GM12878 (cell line): ENCODE results near the gene ISM1. TPM values are rescaled to one million over a fixed set of nuclear protein-coding genes. Genes with fewer than 3 reads are reported as not detected.

ENCODE experiments used
- ATAC-seq: fragments of 200-7000 bp; cut with Tn5 transposase; 3 replicates; pipeline ENCODE4 v1.9.1; 2020; ENCODE audit warnings: mild to moderate bottlenecking, moderate library complexity
- BruUV-seq: library from RNA; stranded (reverse); fragments of 400-500 nt; replicated peaks from 2 replicates; lab custom pipeline; 2021; lab: Mats Ljungman, UMichigan
- CTCF ChIA-PET: fragments of 300-600 bp; sonication (Branson Sonifier 250); formaldehyde crosslinking; extraction: SDS; loops from one replicate; lab custom pipeline; 2021; ENCODE audit warnings: inconsistent platforms; lab: Yijun Ruan, JAX
- POLR2A ChIA-PET: fragments of 350-600 bp; formaldehyde crosslinking; extraction: SDS; loops from one replicate; lab custom pipeline; 2021; ENCODE audit warnings: inconsistent platforms; lab: Charles Lee
- RAD21 ChIA-PET: fragments of 300-600 bp; sonication (Branson Sonifier 250); formaldehyde crosslinking; loops from one replicate; lab custom pipeline; 2023; ENCODE audit warnings: antibody characterized with exemption; ENCODE audit not compliant: unreplicated experiment; lab: Charles Lee
- SMC1A ChIA-PET: fragments of 300-600 bp; sonication (Branson Sonifier 250); formaldehyde crosslinking; loops from one replicate; lab custom pipeline; 2023; ENCODE audit not compliant: unreplicated experiment, uncharacterized antibody; lab: Charles Lee
- DNase-seq: peaks from one replicate; pipeline ENCODE4 v3.0.0-alpha.2; 2011; ENCODE audit warnings: low read depth, low spot score
- FAIRE-seq: peaks from 3 replicates; lab custom pipeline; 2011; peaks lifted over from hg19 to GRCh38; lab: Jason Lieb, UNC
- H2AFZ ChIP-seq: 2 replicates; pipeline ENCODE4 v1.6.0; 2011; ENCODE audit warnings: low read depth, low read length, control low read depth; ENCODE audit not compliant: control insufficient read depth
- H3K27ac ChIP-seq: 2 replicates; pipeline ENCODE4 v1.5.1; 2011; ENCODE audit warnings: control low read depth; ENCODE audit not compliant: control insufficient read depth, insufficient read depth
- H3K27me3 ChIP-seq, 2 experiments: replicated peaks in 1 of 2; 2 replicates each; pipeline versions ENCODE4 v1.6.0 to v1.6.1; 2011; ENCODE audit warnings: low read length in 1 of 2; ENCODE audit not compliant: control insufficient read depth in 2 of 2, insufficient read depth in 2 of 2
- H3K36me3 ChIP-seq, 2 experiments: 2 replicates each; pipeline ENCODE4 v1.5.1; 2011; ENCODE audit warnings: low read length in 1 of 2; ENCODE audit not compliant: control insufficient read depth in 2 of 2, insufficient read depth in 2 of 2
- H3K4me1 ChIP-seq: 2 replicates; pipeline ENCODE4 v1.6.1; 2011; ENCODE audit warnings: mild to moderate bottlenecking, low read length, moderate library complexity, mixed read lengths; ENCODE audit not compliant: control insufficient read depth, insufficient read depth
- H3K4me2 ChIP-seq: 2 replicates; pipeline ENCODE4 v1.6.0; 2011; ENCODE audit warnings: control low read depth; ENCODE audit not compliant: control insufficient read depth, insufficient read depth
- H3K4me3 ChIP-seq: fragments of 200-600 bp; sonication (generic); 2 replicates; pipeline ENCODE4 v1.5.1; 2016
- H3K79me2 ChIP-seq: 2 replicates; pipeline ENCODE4 v1.6.0; 2011; ENCODE audit warnings: low read length; ENCODE audit not compliant: control insufficient read depth, insufficient read depth
- H3K9ac ChIP-seq: 2 replicates; pipeline ENCODE4 v1.8.0; 2011; ENCODE audit warnings: low read length, control low read depth, mixed read lengths; ENCODE audit not compliant: control insufficient read depth, insufficient read depth
- H3K9me3 ChIP-seq: replicated peaks from 3 replicates; pipeline ENCODE4 v1.5.1; 2011; ENCODE audit warnings: mild to moderate bottlenecking, low read length; ENCODE audit not compliant: control insufficient read depth, insufficient read depth
- H4K20me1 ChIP-seq: 2 replicates; pipeline ENCODE4 v1.6.0; 2011; ENCODE audit not compliant: control insufficient read depth, insufficient read depth
- BCL11A ChIP-seq: IDR thresholded peaks from 2 replicates; pipeline ENCODE4 v1.6.1; 2011; ENCODE audit warnings: low read depth, low read length
- BHLHE40 ChIP-seq, 2 experiments: fragments of 450-650 bp in 1 of 2; IDR thresholded peaks; 2 replicates each; pipeline ENCODE4 v1.6.1; 2011 to 2017; ENCODE audit warnings: low read depth in 2 of 2, borderline replicate concordance in 1 of 2, improper control_type of control experiment in 1 of 2, low read length in 1 of 2, mild to moderate bottlenecking in 1 of 2
- CREB1 ChIP-seq: IDR thresholded peaks from 2 replicates; pipeline ENCODE4 v1.6.1; 2012; ENCODE audit warnings: low read depth, mild to moderate bottlenecking, inconsistent platforms
- E2F8 ChIP-seq: fragments of 450-650 bp; IDR thresholded peaks from 2 replicates; pipeline ENCODE4 v1.6.1; 2018; ENCODE audit warnings: mild to moderate bottlenecking, low read depth, moderate library complexity; ENCODE audit not compliant: partially characterized antibody
- ETV6 ChIP-seq, 2 experiments: fragments of 450-650 bp in 1 of 2; IDR thresholded peaks in 1 of 2; conservative IDR thresholded peaks in 1 of 2; 2 replicates each; pipeline ENCODE4 v1.6.1; 2014; ENCODE audit warnings: antibody characterized with exemption in 1 of 2, borderline replicate concordance in 1 of 2, low read depth in 1 of 2, mild to moderate bottlenecking in 1 of 2, moderate library complexity in 1 of 2
- FOXK2 ChIP-seq: fragments of 450-650 bp; IDR thresholded peaks from 2 replicates; pipeline ENCODE4 v1.6.1; 2017; ENCODE audit warnings: mild to moderate bottlenecking, moderate library complexity
- HDAC2 ChIP-seq: fragments of 200-600 bp; sonication (generic); IDR thresholded peaks from 2 replicates; pipeline ENCODE4 v1.6.1; 2017
- IRF5 ChIP-seq: fragments of 450-650 bp; IDR thresholded peaks from 2 replicates; pipeline ENCODE4 v1.6.1; 2017; ENCODE audit warnings: borderline replicate concordance
- JUNB ChIP-seq: IDR thresholded peaks from 2 replicates; pipeline ENCODE4 v1.6.1; 2016; ENCODE audit warnings: antibody characterized with exemption, mild to moderate bottlenecking
- LARP7 ChIP-seq: fragments of 450-650 bp; IDR thresholded peaks from 2 replicates; pipeline ENCODE4 v1.6.1; 2017; ENCODE audit warnings: mild to moderate bottlenecking
- MTA2 ChIP-seq: fragments of 450-650 bp; IDR thresholded peaks from 2 replicates; pipeline ENCODE4 v1.6.1; 2016; ENCODE audit warnings: low read depth, mild to moderate bottlenecking, moderate library complexity
- PAX8 ChIP-seq: fragments of 450-650 bp; IDR thresholded peaks from 2 replicates; pipeline ENCODE4 v1.6.1; 2017; ENCODE audit warnings: mild to moderate bottlenecking, moderate library complexity
- PBX3 ChIP-seq: IDR thresholded peaks from 2 replicates; pipeline ENCODE4 v1.6.1; 2011; ENCODE audit warnings: mild to moderate bottlenecking, low read depth, low read length, moderate library complexity; ENCODE audit not compliant: insufficient replicate concordance
- PML ChIP-seq: IDR thresholded peaks from 2 replicates; pipeline ENCODE4 v1.6.1; 2012; ENCODE audit warnings: low read length, inconsistent platforms
- RFX5 ChIP-seq: IDR thresholded peaks from 2 replicates; pipeline ENCODE4 v1.6.1; 2011; ENCODE audit warnings: low read depth, low read length, improper control_type of control experiment
- TARDBP ChIP-seq: IDR thresholded peaks from 2 replicates; pipeline ENCODE4 v1.6.1; 2016; ENCODE audit warnings: borderline replicate concordance
- ZBTB33 ChIP-seq: fragments of 450-650 bp; IDR thresholded peaks from 2 replicates; pipeline ENCODE4 v1.6.1; 2017; ENCODE audit warnings: mild to moderate bottlenecking
- WGBS: methylation state at CpG from one replicate; pipeline ENCODE4 v1.1.6; 2016; ENCODE audit warnings: low lambda C conversion rate; ENCODE audit not compliant: insufficient replicate concordance, insufficient coverage; ENCODE audit errors: missing lambda C conversion rate; 5-methylcytosine and 5-hydroxymethylcytosine counted together
- in situ Hi-C: fragments of 300-500 bp; cut with MboI; formaldehyde crosslinking; loops from 9 replicates; pipeline ENCODE4 v1.14.3; 2018; ENCODE audit warnings: mixed read lengths
- intact Hi-C: fragments of 100-400 bp; cut with micrococcal nuclease; formaldehyde crosslinking; loops from one replicate; pipeline ENCODE4 v1.14.2; 2022; ENCODE audit not compliant: unreplicated experiment
- polyA plus RNA-seq, 11 experiments: library from polyadenylated mRNA; depleted of rRNA in 4 of 11; unstranded in 6 of 11; stranded (reverse) in 5 of 11; fragments of >200 nt; fragmentation: Nextera tagmentation in 4 of 11; fragmentation: Illumina TruSeq in 1 of 11; extraction: Ambion mirVana in 4 of 11; extraction: Trizol in 1 of 11; gene quantifications; 1 replicate in 1 of 11; 2 replicates in 10 of 11; pipeline versions ENCODE4 v1.2.1 to v1.2.3, GENCODE V29; 2011 to 2016; ENCODE audit warnings: inconsistent platforms in 2 of 11, missing spikeins in 2 of 11, low read depth in 1 of 11
- total RNA-seq, 4 experiments: library from RNA; depleted of rRNA in 3 of 4; stranded (reverse); fragments of >200 nt in 3 of 4; fragmentation: Illumina TruSeq in 1 of 4; extraction: Trizol in 1 of 4; gene quantifications; 2 replicates each; pipeline versions ENCODE4 v1.2.1 to v1.2.3, GENCODE V29; 2013 to 2021

ISM1 gene
- total and polyA plus RNA-seq, 10 of the 15 experiments (the other 5 are each of a cell fraction or from before 2014, with no cell fraction given): 0.01 to 0.03 TPM; not detected in 8

- RAD21 ChIA-PET: no interaction called here
- in situ Hi-C loops (loop anchor here (10.0 kb wide), 2 partner anchors 183 to 373 kb away; no protein-coding TSS in a partner anchor), intact Hi-C loops (no loop called here)
- BruUV-seq: no TSS peak
- CTCF ChIA-PET: interaction anchor here (1.0 kb wide), 2 partner anchors 372 to 474 kb away, joined by 3 read pairs; no protein-coding TSS in a partner anchor
- POLR2A ChIA-PET: no interaction called here
- no peak overlapping the region for H3K9ac ChIP-seq
- no peak overlapping the region for H3K27ac ChIP-seq
- no peaks in the 10 kb centered on the region for H3K4me1 ChIP-seq
- no peak overlapping the region for H2AFZ ChIP-seq
- H3K4me2 ChIP-seq: no peak overlapping the region
- no peak for DNase-seq
- FAIRE-seq: no peak
- ATAC-seq: no peak
- H4K20me1 ChIP-seq: no peaks in the 10 kb centered on the region
- SMC1A ChIA-PET: interaction anchor here (1.2 to 1.3 kb wide), 2 partner anchors 13 to 27 kb away, joined by 3 to 4 read pairs; no protein-coding TSS in a partner anchor
- no peaks in the 10 kb centered on the region for H3K79me2 ChIP-seq
- no peaks in the 10 kb centered on the region; a peak in 1 of 4 replicates for H3K27me3 ChIP-seq
- H3K36me3 ChIP-seq: no peaks in the 10 kb centered on the region
- WGBS: 20% methylated on average over 5 of the region's 5 CpGs
- H3K9me3 ChIP-seq: no peaks in the 10 kb centered on the region
- H3K4me3 ChIP-seq: no peak overlapping the region
- TF ChIP-seq MTA2 (no peak), PML (no peak), E2F8 (no peak), PBX3 (no peak), BHLHE40 (IDR thresholded peaks at IDR 0.05; ENCODE audit: borderline replicate concordance in 1 of 2, low read depth in 2 of 2, low read length in 1 of 2) (no peak), PAX8 (no peak), TARDBP (no peak), ETV6 (conservative IDR thresholded peaks at IDR 0.05 in 1 of 2, IDR thresholded peaks at IDR 0.05 in 1 of 2; ENCODE audit: borderline replicate concordance in 1 of 2, low read depth in 1 of 2) (no peak), BCL11A (no peak), ZBTB33 (no peak), FOXK2 (no peak), LARP7 (no peak), IRF5 (no peak), CREB1 (no peak), RFX5 (no peak), HDAC2 (no peak), JUNB (no peak)
Measured at GRCh38 chr20:13297147-13297899, 76.2 kb downstream of the ISM1 start.
